ENCODE data around the gene MED26. TPM values are rescaled to one million over a fixed set of nuclear protein-coding genes. Genes with fewer than 3 reads are reported as not detected.

MED26 gene
- total and polyA plus RNA-seq, 10 of the 15 experiments (the other 5 are each of a cell fraction or from before 2014, with no cell fraction given), result 1.1 to 21.4 (median 9.7) TPM

DNA sequence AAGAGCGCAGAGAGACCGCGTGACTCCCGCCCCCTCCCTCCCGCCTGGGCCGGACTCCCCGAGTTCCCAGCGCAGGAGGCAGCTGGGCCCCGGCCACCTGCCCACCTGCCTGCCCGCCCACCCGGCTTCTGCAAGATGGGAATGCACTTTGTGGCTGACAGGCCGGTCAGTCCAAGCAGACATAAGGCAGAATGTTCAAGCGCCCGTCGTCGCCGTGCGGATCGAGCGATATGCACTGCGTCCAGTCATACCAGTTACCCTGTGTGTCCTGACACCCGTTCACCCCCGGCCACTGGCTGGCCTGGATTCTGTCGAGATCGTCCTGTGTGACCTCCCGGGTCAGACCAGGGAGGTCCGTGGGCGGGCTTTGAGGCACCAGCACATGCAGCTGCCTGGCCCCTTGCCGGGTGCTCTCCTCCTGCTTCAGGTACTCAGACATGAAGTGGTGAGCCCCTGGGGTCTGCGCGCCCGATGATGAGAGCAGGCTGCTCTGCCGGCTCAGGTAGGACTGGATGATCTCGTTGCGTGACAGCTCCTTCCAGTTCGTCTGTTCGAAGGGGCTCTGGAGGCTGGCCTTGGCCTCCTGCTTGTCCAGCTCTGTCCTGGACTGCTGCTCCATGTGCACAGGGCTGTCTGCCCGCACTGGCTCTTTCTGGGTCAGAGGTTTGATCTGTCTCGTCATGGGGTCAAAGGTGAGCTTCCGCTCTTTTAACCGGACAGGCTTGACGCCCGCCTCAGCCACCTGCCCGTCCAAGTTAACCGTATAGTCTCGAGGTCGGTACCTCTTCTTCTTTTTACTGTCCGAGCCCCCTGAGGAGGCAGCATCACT, 51.9 kb downstream of the MED26 start:
- Histone ChIP-seq H3K27ac (ENCODE audit: control insufficient read depth, insufficient read depth) (no peak overlapping the region), H3K4me1 (ENCODE audit: control insufficient read depth, insufficient read depth, low read length) (peaks cover 12% of the 10 kb centered on the region), H3K9me3 (replicated peaks; ENCODE audit: control insufficient read depth, insufficient read depth, low read length) (no peaks in the 10 kb centered on the region), H3K36me3 (ENCODE audit: control insufficient read depth in 2 of 2, insufficient read depth in 2 of 2, low read length in 1 of 2) (peaks cover 19 to 34% of the 10 kb centered on the region in 2 experiments), H4K20me1 (ENCODE audit: control insufficient read depth, insufficient read depth) (peaks cover 2% of the 10 kb centered on the region; the same call in 1 of the 2 replicates), H3K4me2 (ENCODE audit: control insufficient read depth, insufficient read depth) (no peak overlapping the region), H2AFZ (ENCODE audit: control insufficient read depth, low read depth, low read length) (no peak overlapping the region), H3K9ac (ENCODE audit: control insufficient read depth, insufficient read depth, low read length) (no peak overlapping the region), H3K79me2 (ENCODE audit: control insufficient read depth, insufficient read depth, low read length) (peaks cover 85% of the 10 kb centered on the region), H3K27me3 (replicated peaks in 1 of 2; ENCODE audit: control insufficient read depth in 2 of 2, insufficient read depth in 2 of 2, low read length in 1 of 2) (no peaks in the 10 kb centered on the region), H3K4me3 (no peak overlapping the region)
- WGBS (ENCODE audit: insufficient coverage, insufficient replicate concordance, low lambda C conversion rate, missing lambda C conversion rate), result 94% methylated on average over 46 of the region's 48 CpGs
- no peak for TF ChIP-seq IKZF1 (conservative IDR thresholded peaks at IDR 0.05)
- TF ChIP-seq, protein P1, sequence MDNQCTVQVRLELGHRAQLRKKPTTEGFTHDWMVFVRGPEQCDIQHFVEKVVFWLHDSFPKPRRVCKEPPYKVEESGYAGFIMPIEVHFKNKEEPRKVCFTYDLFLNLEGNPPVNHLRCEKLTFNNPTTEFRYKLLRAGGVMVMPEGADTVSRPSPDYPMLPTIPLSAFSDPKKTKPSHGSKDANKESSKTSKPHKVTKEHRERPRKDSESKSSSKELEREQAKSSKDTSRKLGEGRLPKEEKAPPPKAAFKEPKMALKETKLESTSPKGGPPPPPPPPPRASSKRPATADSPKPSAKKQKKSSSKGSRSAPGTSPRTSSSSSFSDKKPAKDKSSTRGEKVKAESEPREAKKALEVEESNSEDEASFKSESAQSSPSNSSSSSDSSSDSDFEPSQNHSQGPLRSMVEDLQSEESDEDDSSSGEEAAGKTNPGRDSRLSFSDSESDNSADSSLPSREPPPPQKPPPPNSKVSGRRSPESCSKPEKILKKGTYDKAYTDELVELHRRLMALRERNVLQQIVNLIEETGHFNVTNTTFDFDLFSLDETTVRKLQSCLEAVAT (IDR thresholded peaks at IDR 0.05), result peak; percentile 79
- ChIA-PET RAD21 (ENCODE audit: unreplicated experiment) (interaction anchor here (4.1 kb wide), 1 partner anchor 11 kb away, joined by 17 read pairs; no protein-coding TSS in a partner anchor), CTCF (no interaction called here), POLR2A (interaction anchor here (0.5 to 6.5 kb wide), 2 partner anchors 9 to 59 kb away, joined by 3 to 93 read pairs; no protein-coding TSS in a partner anchor), SMC1A (ENCODE audit: uncharacterized antibody, unreplicated experiment) (interaction anchor here (1.1 kb wide), 1 partner anchor 8 kb away, joined by 3 read pairs; no protein-coding TSS in a partner anchor)
- FAIRE-seq, result no peak
- no TSS peak for BruUV-seq (replicated peaks)
- in situ Hi-C loops (cut with MboI), result loop anchor here (25.0 kb wide), 1 partner anchor 1989 kb away; the partner anchor contains the start of gene CLEC17A
- no peak for ATAC-seq
- intact Hi-C loops (cut with micrococcal nuclease; ENCODE audit: unreplicated experiment), result no loop called here
- no peak for DNase-seq (ENCODE audit: low read depth, low spot score)

GRCh38 chr19:16575282-16575681, 52.7 kb downstream of the MED26 start:
- Histone ChIP-seq H3K9me3 (replicated peaks; ENCODE audit: control insufficient read depth, insufficient read depth, low read length) (no peaks in the 10 kb centered on the region), H3K9ac (ENCODE audit: control insufficient read depth, insufficient read depth, low read length) (no peak overlapping the region), H3K36me3 (ENCODE audit: control insufficient read depth in 2 of 2, insufficient read depth in 2 of 2, low read length in 1 of 2) (peaks cover 19 to 33% of the 10 kb centered on the region in 2 experiments), H2AFZ (ENCODE audit: control insufficient read depth, low read depth, low read length) (no peak overlapping the region), H3K4me2 (ENCODE audit: control insufficient read depth, insufficient read depth) (no peak overlapping the region), H3K27me3 (replicated peaks in 1 of 2; ENCODE audit: control insufficient read depth in 2 of 2, insufficient read depth in 2 of 2, low read length in 1 of 2) (no peaks in the 10 kb centered on the region), H4K20me1 (ENCODE audit: control insufficient read depth, insufficient read depth) (peaks cover 2% of the 10 kb centered on the region; the same call in 1 of the 2 replicates), H3K27ac (ENCODE audit: control insufficient read depth, insufficient read depth) (no peak overlapping the region), H3K4me3 (no peak overlapping the region), H3K4me1 (ENCODE audit: control insufficient read depth, insufficient read depth, low read length) (peaks cover 15% of the 10 kb centered on the region), H3K79me2 (ENCODE audit: control insufficient read depth, insufficient read depth, low read length) (peaks cover 86% of the 10 kb centered on the region)
- FAIRE-seq, result no peak
- WGBS (ENCODE audit: insufficient coverage, insufficient replicate concordance, low lambda C conversion rate, missing lambda C conversion rate), result 19% methylated on average over 2 of the region's 2 CpGs
- BruUV-seq (replicated peaks), result no TSS peak
- in situ Hi-C loops (cut with MboI) (loop anchor here (25.0 kb wide), 1 partner anchor 1988 kb away; the partner anchor contains the start of gene CLEC17A), intact Hi-C loops (cut with micrococcal nuclease; ENCODE audit: unreplicated experiment) (no loop called here)
- SMC1A ChIA-PET (ENCODE audit: uncharacterized antibody, unreplicated experiment), result interaction anchor here (1.1 kb wide), 1 partner anchor 9 kb away, joined by 3 read pairs; no protein-coding TSS in a partner anchor
- no peak for ATAC-seq
- DNase-seq (ENCODE audit: low read depth, low spot score), result no peak
- POLR2A ChIA-PET, result interaction anchor here (6.5 kb wide), 1 partner anchor 10 kb away, joined by 93 read pairs; no protein-coding TSS in a partner anchor
- TF ChIP-seq ZNF207 (IDR thresholded peaks at IDR 0.05; ENCODE audit: borderline replicate concordance) (no peak), SMAD1 (IDR thresholded peaks at IDR 0.05; ENCODE audit: low read depth, partially characterized antibody) (no peak), POLR2A (IDR thresholded peaks at IDR 0.05; ENCODE audit: low read depth, low read length) (0 out of 2 replicates have a peak, but pooled peaks have one; percentile 2)
- CTCF ChIA-PET, result no interaction called here
- RAD21 ChIA-PET (ENCODE audit: unreplicated experiment), result interaction anchor here (4.1 kb wide), 1 partner anchor 12 kb away, joined by 17 read pairs; no protein-coding TSS in a partner anchor

All from GM12878 (cell line).